Measurements from ENCODE around the gene TBL1XR1. TPM values are rescaled to one million over a fixed set of nuclear protein-coding genes. Genes with fewer than 3 reads are reported as not detected.
A peak's percentile ranks its signal among the peaks of the same experiment; 100 is the strongest.

Gene TBL1XR1
- total RNA-seq, 1 experiment from 2014 or later = 192 TPM

DNA sequence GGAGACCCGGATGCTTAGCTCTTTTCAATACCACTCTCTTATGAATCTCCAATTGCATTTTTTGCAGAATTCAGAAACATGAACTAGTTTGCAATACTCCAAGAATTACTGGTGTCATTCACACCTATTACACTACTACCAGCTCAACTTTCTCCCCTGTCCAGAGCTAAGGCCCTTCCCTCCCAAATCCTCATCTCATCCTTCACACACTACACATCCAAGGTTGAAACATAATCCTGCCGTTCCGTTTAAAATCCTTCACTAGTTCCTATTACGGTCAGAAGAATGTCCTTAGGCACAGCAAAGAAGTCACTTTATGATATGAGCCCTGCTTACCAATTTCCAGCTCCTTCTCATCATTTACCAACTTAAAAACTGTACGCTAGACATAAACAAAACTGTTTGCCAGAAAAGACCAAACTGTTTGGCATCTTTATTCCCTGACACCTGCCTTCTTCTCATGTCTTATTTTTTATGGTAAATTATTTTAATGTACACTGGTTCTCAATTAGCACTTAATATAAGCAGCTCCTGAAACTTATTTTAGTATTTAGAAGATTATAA, 22.6 kb downstream of the TBL1XR1 start:
- intact Hi-C loops (cut with micrococcal nuclease; ENCODE audit: unreplicated experiment) (no loop called here), in situ Hi-C loops (cut with HindIII; ENCODE audit: low pct_unique_long_range_greater_than_20kb, low sequenced_read_pairs) (no loop called here)
- peaks cover 31% of the 10 kb centered on the region for H3K4me1 ChIP-seq (ENCODE audit: control insufficient read depth, insufficient read depth, low read length)
- no peak overlapping the region for H3K4me3 ChIP-seq (ENCODE audit: low read depth in 2 of 2, low read length in 2 of 2)
- TF ChIP-seq TCF7L2 (IDR thresholded peaks at IDR 0.05; ENCODE audit: low read depth, low read length) = no peak
- TF ChIP-seq POLR2AphosphoS5 (IDR thresholded peaks at IDR 0.05; ENCODE audit: low read depth, low read length) = no peak
- TF ChIP-seq SIN3A (IDR thresholded peaks at IDR 0.05; ENCODE audit: borderline replicate concordance, insufficient read depth, low read depth, low read length) = no peak
- TF ChIP-seq, protein P1, sequence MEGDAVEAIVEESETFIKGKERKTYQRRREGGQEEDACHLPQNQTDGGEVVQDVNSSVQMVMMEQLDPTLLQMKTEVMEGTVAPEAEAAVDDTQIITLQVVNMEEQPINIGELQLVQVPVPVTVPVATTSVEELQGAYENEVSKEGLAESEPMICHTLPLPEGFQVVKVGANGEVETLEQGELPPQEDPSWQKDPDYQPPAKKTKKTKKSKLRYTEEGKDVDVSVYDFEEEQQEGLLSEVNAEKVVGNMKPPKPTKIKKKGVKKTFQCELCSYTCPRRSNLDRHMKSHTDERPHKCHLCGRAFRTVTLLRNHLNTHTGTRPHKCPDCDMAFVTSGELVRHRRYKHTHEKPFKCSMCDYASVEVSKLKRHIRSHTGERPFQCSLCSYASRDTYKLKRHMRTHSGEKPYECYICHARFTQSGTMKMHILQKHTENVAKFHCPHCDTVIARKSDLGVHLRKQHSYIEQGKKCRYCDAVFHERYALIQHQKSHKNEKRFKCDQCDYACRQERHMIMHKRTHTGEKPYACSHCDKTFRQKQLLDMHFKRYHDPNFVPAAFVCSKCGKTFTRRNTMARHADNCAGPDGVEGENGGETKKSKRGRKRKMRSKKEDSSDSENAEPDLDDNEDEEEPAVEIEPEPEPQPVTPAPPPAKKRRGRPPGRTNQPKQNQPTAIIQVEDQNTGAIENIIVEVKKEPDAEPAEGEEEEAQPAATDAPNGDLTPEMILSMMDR (IDR thresholded peaks at IDR 0.05) = no peak
- TF ChIP-seq, protein P2, sequence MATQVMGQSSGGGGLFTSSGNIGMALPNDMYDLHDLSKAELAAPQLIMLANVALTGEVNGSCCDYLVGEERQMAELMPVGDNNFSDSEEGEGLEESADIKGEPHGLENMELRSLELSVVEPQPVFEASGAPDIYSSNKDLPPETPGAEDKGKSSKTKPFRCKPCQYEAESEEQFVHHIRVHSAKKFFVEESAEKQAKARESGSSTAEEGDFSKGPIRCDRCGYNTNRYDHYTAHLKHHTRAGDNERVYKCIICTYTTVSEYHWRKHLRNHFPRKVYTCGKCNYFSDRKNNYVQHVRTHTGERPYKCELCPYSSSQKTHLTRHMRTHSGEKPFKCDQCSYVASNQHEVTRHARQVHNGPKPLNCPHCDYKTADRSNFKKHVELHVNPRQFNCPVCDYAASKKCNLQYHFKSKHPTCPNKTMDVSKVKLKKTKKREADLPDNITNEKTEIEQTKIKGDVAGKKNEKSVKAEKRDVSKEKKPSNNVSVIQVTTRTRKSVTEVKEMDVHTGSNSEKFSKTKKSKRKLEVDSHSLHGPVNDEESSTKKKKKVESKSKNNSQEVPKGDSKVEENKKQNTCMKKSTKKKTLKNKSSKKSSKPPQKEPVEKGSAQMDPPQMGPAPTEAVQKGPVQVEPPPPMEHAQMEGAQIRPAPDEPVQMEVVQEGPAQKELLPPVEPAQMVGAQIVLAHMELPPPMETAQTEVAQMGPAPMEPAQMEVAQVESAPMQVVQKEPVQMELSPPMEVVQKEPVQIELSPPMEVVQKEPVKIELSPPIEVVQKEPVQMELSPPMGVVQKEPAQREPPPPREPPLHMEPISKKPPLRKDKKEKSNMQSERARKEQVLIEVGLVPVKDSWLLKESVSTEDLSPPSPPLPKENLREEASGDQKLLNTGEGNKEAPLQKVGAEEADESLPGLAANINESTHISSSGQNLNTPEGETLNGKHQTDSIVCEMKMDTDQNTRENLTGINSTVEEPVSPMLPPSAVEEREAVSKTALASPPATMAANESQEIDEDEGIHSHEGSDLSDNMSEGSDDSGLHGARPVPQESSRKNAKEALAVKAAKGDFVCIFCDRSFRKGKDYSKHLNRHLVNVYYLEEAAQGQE (IDR thresholded peaks at IDR 0.05; ENCODE audit: insufficient read depth in 1 of 2, low read depth in 2 of 2, low read length in 1 of 2) = no peak
- POLR2A ChIA-PET = interaction anchor here (0.5 kb wide), 1 partner anchor 223 kb away, joined by 11 read pairs; no protein-coding TSS in a partner anchor
- ATAC-seq = no peak
- no peaks in the 10 kb centered on the region for H3K36me3 ChIP-seq (ENCODE audit: control insufficient read depth, insufficient read depth, low read length)
- CTCF ChIA-PET = no interaction called here
- BruUV-seq (replicated peaks) = TSS peak; percentile 15
- H3K27ac ChIP-seq (ENCODE audit: low read length) = peak overlapping the region; percentile 32; the same call in 1 of the 2 replicates
- no peak for DNase-seq (ENCODE audit: low read depth, low spot score)
- no peaks in the 10 kb centered on the region for H3K9me3 ChIP-seq (ENCODE audit: control insufficient read depth, insufficient read depth, low read depth, low read length)
- H3K27me3 ChIP-seq (ENCODE audit: control insufficient read depth, insufficient read depth, low read length) = no peaks in the 10 kb centered on the region

GRCh38 chr3:177169936-177170722, 27.2 kb downstream of the TBL1XR1 start:
- H3K36me3 ChIP-seq (ENCODE audit: control insufficient read depth, insufficient read depth, low read length) = no peaks in the 10 kb centered on the region
- intact Hi-C loops (cut with micrococcal nuclease; ENCODE audit: unreplicated experiment) = no loop called here
- POLR2A ChIA-PET = interaction anchor here (0.7 kb wide), 1 partner anchor 603 kb away, joined by 3 read pairs; no protein-coding TSS in a partner anchor
- no peak overlapping the region for H3K4me3 ChIP-seq (ENCODE audit: low read depth in 2 of 2, low read length in 2 of 2)
- in situ Hi-C loops (cut with HindIII; ENCODE audit: low pct_unique_long_range_greater_than_20kb, low sequenced_read_pairs) = no loop called here
- ATAC-seq (no peak), DNase-seq (ENCODE audit: low read depth, low spot score) (no peak)
- H3K27ac ChIP-seq (ENCODE audit: low read length) = no peak overlapping the region
- TF ChIP-seq, protein P2 (IDR thresholded peaks at IDR 0.05; ENCODE audit: insufficient read depth in 1 of 2, low read depth in 2 of 2, low read length in 1 of 2) = no peak
- TF ChIP-seq, protein P1 (IDR thresholded peaks at IDR 0.05) = no peak
- no peak for TF ChIP-seq TCF7L2 (IDR thresholded peaks at IDR 0.05; ENCODE audit: low read depth, low read length)
- H3K27me3 ChIP-seq (ENCODE audit: control insufficient read depth, insufficient read depth, low read length) = no peaks in the 10 kb centered on the region
- no peaks in the 10 kb centered on the region for H3K9me3 ChIP-seq (ENCODE audit: control insufficient read depth, insufficient read depth, low read depth, low read length)
- BruUV-seq (replicated peaks) = TSS peak; percentile 10
- H3K4me1 ChIP-seq (ENCODE audit: control insufficient read depth, insufficient read depth, low read length) = peaks cover 23% of the 10 kb centered on the region; the same call in 1 of the 2 replicates
- CTCF ChIA-PET = no interaction called here

All from Panc1 (cell line).